HG02885 (cell line): ENCODE data around the gene BMP8B.

Source experiments
- ATAC-seq: cut with Tn5 transposase; IDR thresholded peaks from one replicate; pipeline ENCODE4 v1.9.1; 2021; ENCODE audit warnings: mild to moderate bottlenecking; ENCODE audit not compliant: unreplicated experiment, poor library complexity

BMP8B gene

DNA sequence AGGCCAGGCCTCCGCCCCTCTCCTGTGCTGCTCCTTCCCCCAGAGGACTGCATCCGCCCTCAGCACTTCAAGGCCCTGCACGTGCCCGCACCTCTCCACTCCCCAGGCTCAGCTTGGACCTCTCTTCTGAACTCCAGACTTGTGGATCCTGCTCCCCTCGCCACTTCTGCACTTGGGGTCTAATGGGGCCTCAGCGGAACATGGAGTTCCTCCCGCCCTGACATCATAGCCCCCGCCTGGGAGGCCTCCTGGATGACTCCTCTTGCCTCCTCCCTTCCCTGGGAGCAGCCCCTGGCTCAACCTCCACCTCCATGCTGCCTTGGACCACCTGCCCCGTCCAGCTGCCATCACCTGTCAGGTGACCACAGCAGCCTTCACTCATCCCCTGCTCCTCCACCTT is 27.6 kb downstream of the BMP8B start:
- no peak for ATAC-seq

GRCh38 chr1:39760074-39761008 is 28.3 kb downstream of the BMP8B start:
- no peak for ATAC-seq

- no peak for ATAC-seq
Measured at GRCh38 chr1:39759436-39759726, 29.3 kb downstream of the BMP8B start.

- no peak for ATAC-seq
Measured at GRCh38 chr1:39758556-39759435, 29.9 kb downstream of the BMP8B start.

DNA sequence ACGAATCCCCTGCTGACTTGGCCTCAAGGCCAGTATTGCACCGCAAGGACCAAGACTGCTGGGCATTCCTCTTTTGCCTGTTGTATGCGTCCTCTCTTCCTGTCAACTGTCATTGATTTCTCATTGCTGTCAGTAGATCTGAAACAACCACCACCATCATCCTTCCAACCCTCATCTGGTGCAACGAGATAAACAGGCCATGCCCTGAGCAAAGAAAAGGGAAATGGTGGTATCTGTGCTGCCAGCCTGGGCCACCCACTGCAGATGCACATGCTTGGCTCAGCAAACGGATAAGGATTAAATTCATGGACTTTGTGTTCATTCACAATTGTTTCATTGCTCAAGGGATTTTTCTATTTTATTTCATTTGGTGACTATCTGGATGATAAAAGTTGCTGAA is 31.2 kb downstream of the BMP8B start:
- ATAC-seq: no peak

DNA sequence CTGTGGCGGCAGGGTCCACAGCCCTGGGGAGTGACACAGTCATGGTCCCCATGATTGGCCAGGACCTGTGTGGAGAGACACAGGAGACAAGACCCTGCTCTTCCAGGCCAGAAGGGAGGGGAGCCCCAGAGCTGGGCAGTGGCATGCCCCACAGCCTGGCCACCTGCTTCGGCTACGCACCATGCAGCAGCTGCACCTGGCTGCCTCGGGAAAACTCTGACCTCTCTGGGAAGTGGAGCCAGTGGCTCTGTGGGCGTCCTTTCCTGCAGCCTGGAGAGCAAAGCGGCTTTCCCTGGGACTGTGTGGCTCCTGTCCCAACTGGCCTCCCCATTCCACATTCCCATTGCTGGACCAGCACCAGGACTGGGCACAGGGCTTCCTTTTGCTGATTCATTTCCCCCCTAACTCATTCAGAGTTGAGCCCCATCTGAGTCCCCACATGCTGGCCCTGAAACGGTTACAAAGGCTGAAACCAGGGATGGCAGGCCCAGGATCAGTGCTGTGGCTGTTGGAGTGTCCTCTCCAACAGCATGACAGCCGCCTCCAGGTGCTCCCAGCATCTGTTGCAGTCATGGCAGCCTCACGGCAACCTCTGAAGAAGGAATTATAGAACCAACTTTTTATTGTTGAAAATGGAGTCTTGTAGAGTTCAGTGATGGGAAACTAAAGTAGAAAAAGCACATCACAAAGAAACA is 32.6 kb downstream of the BMP8B start:
- no peak for ATAC-seq

DNA sequence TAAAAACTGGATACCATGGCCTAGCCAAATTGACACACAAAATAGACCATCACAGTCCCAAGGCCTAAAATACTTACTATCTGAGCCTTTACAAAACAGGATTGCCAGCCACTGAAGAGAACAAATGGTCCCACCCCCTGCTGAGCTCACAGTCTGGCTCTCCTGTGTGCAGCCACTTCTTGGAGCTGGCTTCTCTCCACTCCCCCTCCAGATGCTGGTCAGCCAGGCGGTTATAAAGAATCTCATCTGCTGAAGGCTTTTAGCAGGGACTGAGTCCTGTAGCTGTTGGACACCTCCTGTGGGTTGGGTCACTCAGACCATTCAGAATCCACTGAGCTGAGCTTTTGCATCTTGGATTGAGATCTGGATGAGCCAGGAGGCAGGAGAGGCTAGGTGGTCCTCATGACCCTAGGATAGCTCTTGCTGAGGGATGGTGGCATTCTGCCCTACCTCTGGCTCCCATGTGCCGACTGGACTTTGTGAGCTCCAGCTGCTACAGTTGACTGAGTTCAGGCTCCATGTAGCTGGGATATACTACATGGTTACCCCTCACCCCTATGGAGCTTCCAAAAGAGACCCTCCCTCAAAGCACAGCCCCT is 33.7 kb downstream of the BMP8B start:
- ATAC-seq: no peak

GRCh38 chr1:39754026-39754570 is 34.6 kb downstream of the BMP8B start:
- no peak for ATAC-seq

DNA sequence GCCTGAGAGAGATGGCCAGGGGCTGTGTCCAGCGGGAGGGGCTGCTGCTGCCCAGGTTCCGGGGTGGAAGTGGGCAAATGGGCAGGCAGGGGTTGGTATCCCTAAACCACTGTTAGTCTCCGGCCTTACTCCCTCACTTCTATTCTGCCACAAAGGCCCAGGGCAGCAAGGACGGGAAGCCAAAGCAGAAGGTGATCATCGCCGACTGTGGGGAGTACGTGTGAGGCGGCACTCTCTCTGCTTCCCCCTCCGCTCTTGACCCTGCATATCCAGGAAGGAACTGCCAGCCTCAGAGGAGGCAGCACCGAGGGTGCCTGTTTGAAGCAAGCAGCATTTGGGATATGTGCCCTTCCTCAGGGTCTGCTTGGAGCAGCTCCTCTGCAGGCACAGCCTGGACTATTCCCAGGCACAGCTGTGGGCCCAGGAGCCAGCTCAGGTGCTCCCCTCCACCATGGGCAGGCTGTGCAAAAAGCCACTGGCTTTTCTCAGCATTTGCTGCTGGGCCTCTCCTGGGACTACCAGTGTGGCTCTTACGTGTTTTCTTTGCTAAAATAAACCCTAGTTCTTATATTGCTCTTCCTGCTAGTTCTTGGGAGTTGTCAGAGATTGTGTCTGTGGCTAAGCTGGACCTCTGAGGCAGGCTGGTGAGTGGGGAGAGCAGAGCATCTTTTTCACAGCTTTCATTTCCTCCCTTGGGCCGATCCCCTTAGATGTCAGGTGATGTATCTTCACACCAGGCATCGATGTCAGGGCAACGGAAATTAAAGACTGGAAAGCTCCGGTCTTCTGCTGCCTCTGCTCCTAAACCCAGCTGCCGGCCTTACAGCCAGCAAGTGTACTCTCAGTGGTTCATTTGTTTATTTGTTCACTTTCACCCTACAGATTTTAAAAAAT is 35.3 kb downstream of the BMP8B start:
- ATAC-seq: no peak

DNA sequence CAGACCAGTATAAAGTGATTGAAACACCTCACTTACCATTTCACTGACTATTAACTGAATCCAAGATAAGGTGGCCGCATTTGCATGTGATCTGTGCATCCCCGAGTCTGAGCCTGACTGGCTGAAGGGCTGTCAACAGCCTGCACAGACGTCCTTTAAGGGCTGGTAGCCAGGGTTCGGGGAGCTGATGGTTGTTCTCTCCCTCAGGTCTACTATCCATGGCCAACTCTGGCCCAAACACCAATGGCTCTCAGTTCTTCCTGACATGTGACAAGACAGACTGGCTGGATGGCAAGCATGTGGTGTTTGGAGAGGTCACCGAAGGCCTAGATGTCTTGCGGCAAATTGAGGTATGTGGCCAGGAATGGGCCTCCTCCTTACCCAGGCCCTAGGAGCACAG is 36.0 kb downstream of the BMP8B start:
- ATAC-seq: no peak

DNA sequence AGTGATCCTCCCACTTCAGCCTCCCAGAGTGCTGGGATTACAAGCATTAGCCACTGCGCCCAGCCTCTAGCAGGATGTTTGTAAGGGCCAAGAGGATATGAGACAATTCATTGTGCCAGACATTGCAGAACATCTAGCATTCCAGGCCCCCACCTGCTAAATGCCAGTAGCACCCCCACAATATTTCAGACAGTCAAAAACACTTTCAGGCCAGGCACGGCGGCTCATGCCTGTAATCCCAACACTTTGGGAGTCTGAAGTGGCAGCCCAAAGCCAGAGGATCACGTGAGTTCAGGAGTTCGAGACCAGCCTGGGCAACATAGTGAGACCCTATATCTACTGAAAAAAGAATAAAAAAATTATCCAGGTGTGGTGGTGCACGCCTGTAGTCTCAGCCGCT is 37.1 kb downstream of the BMP8B start:
- ATAC-seq: no peak

- ATAC-seq: no peak
Measured at GRCh38 chr1:39745016-39745670, 43.5 kb downstream of the BMP8B start.

- peak; percentile 90 for ATAC-seq
Measured at GRCh38 chr1:39738622-39739366, 49.9 kb downstream of the BMP8B start, which contains the start of gene PPIE. Gene PPIE, plus strand, starts transcription at chr1:39738882. Its CDS starts 19 bp downstream, at chr1:39738901.

DNA sequence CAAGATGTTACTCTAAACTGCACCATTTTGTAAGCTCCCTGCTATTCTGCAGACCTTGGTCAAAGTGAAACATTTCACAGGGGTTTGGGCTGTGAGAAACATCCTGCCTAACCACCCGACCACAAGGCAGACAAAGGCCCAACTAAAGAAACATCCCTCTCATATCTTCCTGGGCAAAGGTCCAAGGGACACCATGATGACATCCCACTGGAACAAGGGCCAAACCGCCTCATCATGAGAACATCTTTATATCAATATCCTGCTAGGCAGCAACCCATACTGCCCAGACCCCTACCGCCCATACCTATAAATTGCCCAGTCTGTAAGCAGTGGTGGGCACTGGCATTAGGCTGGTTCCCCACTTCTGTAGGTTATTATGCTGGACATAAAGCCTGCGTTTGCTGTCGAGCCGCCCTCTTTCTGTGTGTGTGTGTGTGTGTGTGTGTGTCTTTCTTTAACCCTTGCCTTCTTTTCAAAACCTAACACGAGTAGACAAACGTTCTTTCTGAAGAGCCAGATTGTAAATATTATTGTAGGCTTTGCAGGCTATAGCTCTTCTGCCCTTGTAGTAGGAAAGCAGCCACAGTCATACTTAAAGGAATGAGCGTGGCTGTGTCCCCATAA is 51.0 kb downstream of the BMP8B start:
- ATAC-seq: no peak

DNA sequence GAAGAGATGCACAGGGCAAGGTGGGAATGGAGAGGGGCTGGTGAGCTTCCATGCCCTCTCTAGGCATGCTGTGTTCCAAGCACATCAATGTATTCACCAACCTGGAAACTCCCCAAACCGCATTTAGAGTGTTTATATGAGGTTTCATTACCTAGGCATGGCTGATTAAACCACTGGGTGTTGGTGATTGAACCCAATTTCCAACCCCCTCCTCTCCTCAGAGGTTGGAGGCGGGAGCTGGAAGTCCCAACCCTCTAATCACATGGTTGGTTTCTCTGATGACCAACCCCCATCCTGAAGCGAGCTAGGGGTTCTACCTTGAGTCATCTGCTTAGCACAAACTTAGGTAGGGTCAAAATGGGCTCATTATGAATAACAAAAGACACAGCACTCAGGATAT is 52.9 kb downstream of the BMP8B start:
- no peak for ATAC-seq

DNA sequence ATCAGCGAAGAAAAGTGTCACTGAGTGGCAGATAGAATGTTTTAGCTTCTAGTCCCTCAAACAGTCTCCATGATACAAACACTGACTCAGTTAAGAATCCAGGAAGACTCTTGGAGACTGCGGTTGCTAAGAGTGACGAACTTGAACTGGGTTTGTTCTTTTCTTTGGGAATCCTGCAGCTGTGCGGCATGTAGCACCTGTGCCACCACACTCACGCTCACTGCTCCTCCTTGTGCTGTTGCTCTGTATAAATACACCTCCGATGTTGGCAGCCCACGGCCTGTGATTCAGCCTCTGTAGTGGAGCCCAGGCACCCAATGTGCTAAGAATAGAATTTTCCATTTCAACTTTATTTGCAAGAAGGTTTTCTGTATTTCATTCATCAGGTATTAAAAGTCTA is 55.5 kb downstream of the BMP8B start:
- ATAC-seq: no peak

DNA sequence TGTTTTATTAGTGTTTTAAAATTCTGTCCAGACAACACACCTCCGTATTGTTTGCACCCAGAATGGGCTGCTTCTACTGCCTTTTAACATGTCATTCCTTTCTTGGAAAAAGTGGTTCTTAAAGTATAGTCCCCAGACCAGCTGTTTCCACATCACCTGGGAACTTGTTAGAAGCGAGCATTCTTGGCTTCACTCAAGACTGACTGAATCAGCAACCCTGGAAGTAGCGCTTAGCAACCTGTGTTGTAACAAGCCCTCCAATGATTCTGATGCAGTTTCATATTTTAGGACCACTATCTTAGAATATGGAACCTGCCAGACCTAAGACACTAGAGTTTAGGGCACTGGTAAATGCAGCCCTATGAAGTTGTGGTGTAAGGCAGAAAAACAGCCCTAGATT is 55.9 kb downstream of the BMP8B start:
- ATAC-seq: no peak

DNA sequence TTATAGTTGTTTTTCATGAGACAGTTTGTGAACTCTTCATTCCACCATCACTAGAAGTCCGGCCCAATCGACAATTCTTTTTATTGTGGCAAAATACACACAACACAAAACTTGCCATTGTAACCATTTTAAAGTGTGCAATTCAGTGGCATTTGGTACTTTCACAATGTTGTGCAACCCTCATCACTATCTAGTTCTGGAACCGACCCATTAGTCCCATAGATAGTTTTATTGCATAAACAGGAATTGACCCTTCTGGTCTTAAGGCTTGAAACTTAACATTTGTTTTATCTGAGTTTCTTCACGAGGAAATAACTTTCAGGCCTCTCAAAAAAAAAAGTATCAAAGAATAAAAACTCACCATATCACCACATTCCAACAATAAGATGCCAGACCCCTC is 58.8 kb downstream of the BMP8B start:
- no peak for ATAC-seq
